RWPE2 (cell line): ENCODE measurements around the gene LPGAT1.

Source experiments
- ATAC-seq: fragments of 200-7000 bp; cut with Tn5 transposase; 3 replicates; pipeline ENCODE4 v1.9.1; 2021; ENCODE audit warnings: low read depth
- DNase-seq: peaks from one replicate; pipeline ENCODE4 v3.0.0-alpha.2; 2020; ENCODE audit warnings: low spot score
- H3K27ac ChIP-seq: fragments of 450-650 bp; 2 replicates; pipeline ENCODE4 v1.5.1; 2017; ENCODE audit warnings: mild to moderate bottlenecking; ENCODE audit not compliant: poor library complexity, severe bottlenecking
- H3K27me3 ChIP-seq: fragments of 250-450 bp; sonication (Bioruptor Pico); 2 replicates; pipeline ENCODE4 v1.5.1; 2021; ENCODE audit warnings: mild to moderate bottlenecking, moderate library complexity; ENCODE audit not compliant: insufficient read depth, poor library complexity, severe bottlenecking
- H3K36me3 ChIP-seq: fragments of 250-450 bp; sonication (Bioruptor Pico); 2 replicates; pipeline ENCODE4 v1.5.1; 2020; ENCODE audit warnings: low read depth, mild to moderate bottlenecking, moderate library complexity
- H3K4me1 ChIP-seq: fragments of 250-450 bp; sonication (Bioruptor Pico); 2 replicates; pipeline ENCODE4 v1.5.1; 2021; ENCODE audit warnings: mild to moderate bottlenecking, moderate library complexity; ENCODE audit not compliant: insufficient read depth, poor library complexity, severe bottlenecking
- H3K4me3 ChIP-seq: fragments of 250-450 bp; sonication (Bioruptor Pico); 2 replicates; pipeline ENCODE4 v1.5.1; 2021; ENCODE audit warnings: mild to moderate bottlenecking, moderate library complexity; ENCODE audit not compliant: severe bottlenecking
- H3K9me3 ChIP-seq: fragments of 250-450 bp; sonication (Bioruptor Pico); 2 replicates; pipeline ENCODE4 v1.5.1; 2021; ENCODE audit warnings: mild to moderate bottlenecking, moderate library complexity; ENCODE audit not compliant: severe bottlenecking
- TF ChIP-seq, protein P1 (sequence below): fragments of 450-650 bp; IDR thresholded peaks from one replicate; pipeline ENCODE4 v1.5.1; 2017; ENCODE audit warnings: mild to moderate bottlenecking, moderate library complexity; ENCODE audit not compliant: poor library complexity, severe bottlenecking

LPGAT1 gene

GRCh38 chr1:211734791-211735190 lies 95.8 kb downstream of the LPGAT1 start:
- ATAC-seq (no peak), DNase-seq (no peak)
- H3K4me3 ChIP-seq: no peak overlapping the region
- no peaks in the 10 kb centered on the region for H3K27me3 ChIP-seq
- H3K36me3 ChIP-seq: no peaks in the 10 kb centered on the region
- no peaks in the 10 kb centered on the region for H3K9me3 ChIP-seq
- H3K27ac ChIP-seq: no peak overlapping the region
- TF ChIP-seq, protein P1, sequence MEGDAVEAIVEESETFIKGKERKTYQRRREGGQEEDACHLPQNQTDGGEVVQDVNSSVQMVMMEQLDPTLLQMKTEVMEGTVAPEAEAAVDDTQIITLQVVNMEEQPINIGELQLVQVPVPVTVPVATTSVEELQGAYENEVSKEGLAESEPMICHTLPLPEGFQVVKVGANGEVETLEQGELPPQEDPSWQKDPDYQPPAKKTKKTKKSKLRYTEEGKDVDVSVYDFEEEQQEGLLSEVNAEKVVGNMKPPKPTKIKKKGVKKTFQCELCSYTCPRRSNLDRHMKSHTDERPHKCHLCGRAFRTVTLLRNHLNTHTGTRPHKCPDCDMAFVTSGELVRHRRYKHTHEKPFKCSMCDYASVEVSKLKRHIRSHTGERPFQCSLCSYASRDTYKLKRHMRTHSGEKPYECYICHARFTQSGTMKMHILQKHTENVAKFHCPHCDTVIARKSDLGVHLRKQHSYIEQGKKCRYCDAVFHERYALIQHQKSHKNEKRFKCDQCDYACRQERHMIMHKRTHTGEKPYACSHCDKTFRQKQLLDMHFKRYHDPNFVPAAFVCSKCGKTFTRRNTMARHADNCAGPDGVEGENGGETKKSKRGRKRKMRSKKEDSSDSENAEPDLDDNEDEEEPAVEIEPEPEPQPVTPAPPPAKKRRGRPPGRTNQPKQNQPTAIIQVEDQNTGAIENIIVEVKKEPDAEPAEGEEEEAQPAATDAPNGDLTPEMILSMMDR: no peak
- peaks cover 11% of the 10 kb centered on the region for H3K4me1 ChIP-seq

- Histone ChIP-seq H3K9me3 (no peaks in the 10 kb centered on the region), H3K4me3 (no peak overlapping the region), H3K27me3 (no peaks in the 10 kb centered on the region), H3K27ac (no peak overlapping the region), H3K4me1 (peaks cover 11% of the 10 kb centered on the region), H3K36me3 (no peaks in the 10 kb centered on the region)
- TF ChIP-seq, protein P1: no peak
- no peak for ATAC-seq
- DNase-seq: no peak
Observed at GRCh38 chr1:211734359-211734758, 96.2 kb downstream of the LPGAT1 start.

DNA sequence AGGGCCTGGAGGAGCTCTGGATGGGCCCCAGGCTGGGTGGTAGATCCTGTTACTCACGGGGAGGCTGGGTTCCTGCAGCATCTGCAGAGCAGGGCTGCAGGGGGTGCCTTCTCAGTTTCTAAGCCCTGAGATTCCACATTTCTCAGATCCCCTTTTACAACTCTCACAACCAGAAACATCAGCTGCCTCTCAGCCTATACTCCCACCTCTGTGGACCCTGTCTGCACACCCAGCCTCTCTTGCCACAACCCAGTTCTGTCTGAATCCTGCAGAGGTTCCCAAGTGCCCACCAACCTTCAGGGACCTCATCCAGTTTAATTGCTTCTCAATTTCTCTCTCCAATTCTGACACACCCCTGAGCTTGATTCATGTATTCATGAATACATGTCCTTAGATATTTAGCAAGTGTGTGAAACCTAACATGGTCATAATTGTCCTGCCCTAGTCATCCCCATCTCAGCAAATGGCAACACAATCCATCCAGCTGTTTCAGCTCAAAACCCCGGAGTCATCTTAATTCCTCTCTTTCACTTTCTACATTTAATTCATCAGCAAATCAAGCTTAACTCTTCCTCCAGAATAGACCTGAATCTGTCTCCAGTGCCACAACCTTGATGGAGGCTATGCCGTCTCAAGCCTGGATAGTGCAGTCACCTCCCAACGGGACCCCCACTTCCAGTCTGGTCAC lies 98.1 kb downstream of the LPGAT1 start:
- Histone ChIP-seq H3K27ac (no peak overlapping the region), H3K27me3 (no peaks in the 10 kb centered on the region), H3K36me3 (no peaks in the 10 kb centered on the region), H3K4me3 (no peak overlapping the region), H3K9me3 (no peaks in the 10 kb centered on the region), H3K4me1 (peaks cover 11% of the 10 kb centered on the region)
- no peak for DNase-seq
- ATAC-seq: no peak
- TF ChIP-seq, protein P1: no peak

DNA sequence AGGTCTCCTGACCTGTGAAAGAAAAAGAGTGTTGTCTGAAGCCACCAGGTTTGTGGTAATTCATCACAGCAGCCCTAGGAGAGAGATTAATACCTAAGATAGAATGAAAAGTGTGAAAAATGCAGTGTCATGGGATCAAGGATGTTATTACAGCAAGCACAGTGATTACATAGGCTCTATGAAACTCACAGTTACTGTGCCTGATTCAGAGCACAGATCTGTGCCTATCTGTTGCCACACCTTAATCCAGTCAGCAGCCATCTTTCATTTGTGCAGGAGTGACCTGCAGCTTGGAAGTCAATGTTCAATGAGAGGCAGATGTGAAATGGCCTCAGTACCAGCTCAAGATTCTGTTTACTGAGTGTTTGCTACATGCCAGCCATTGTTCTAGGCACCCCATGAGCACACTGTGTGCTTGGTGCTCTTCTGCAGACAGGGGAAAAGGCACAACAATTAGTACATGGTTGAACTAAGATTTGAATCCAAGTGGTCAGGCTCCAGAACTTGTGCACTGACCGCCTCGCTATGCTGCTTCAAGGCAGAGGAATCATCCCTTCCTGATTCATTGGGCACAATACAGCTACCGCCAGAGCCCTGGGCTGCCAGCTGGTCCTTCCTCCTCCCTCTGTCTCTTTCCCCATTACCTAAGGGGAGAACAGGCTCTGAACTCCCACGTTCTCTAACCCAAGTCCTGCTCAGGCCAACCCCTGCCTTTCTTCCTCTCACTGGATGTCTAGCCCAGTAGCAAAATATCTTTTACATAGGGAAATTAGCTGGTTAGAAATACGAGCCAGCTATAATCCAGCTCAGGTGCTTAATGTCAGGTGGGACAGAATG lies 98.9 kb downstream of the LPGAT1 start:
- Histone ChIP-seq H3K4me3 (no peak overlapping the region), H3K36me3 (no peaks in the 10 kb centered on the region), H3K27ac (no peak overlapping the region), H3K9me3 (no peaks in the 10 kb centered on the region), H3K27me3 (no peaks in the 10 kb centered on the region), H3K4me1 (peaks cover 11% of the 10 kb centered on the region)
- TF ChIP-seq, protein P1: no peak
- no peak for DNase-seq
- ATAC-seq: no peak

DNA sequence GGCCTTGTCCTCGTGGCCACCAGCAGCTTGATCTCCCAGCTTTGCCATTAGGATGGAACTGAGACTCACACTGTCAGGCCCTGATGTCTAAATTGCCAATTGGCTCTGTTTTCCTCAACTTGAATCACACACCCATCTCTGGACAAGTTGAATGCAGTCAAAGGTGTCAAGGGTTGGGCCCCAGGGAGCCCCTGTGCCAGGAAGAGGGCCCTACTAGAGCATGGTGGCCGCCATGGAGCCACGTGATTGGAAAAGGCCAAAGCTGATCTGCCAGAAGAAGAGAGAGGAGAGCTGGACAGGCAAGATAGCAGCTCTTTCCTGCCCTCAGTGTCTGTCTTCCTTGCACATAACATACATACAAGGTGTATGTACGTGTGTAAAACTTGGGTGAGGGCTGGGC lies 100.2 kb downstream of the LPGAT1 start:
- Histone ChIP-seq H3K27me3 (no peaks in the 10 kb centered on the region), H3K9me3 (no peaks in the 10 kb centered on the region), H3K4me3 (no peak overlapping the region), H3K27ac (no peak overlapping the region), H3K36me3 (no peaks in the 10 kb centered on the region), H3K4me1 (peaks cover 3% of the 10 kb centered on the region)
- DNase-seq: no peak
- TF ChIP-seq, protein P1: no peak
- ATAC-seq: no peak
